H7 (cell line): ENCODE results near the gene ETS1. TPM values are rescaled to one million over a fixed set of nuclear protein-coding genes. Genes with fewer than 3 reads are reported as not detected.
A peak's percentile ranks its signal among the peaks of the same experiment; 100 is the strongest.

ENCODE experiments used
- DNase-seq: peaks from one replicate; pipeline ENCODE4 v3.0.0; 2012
- H3K27me3 ChIP-seq: 2 replicates; pipeline ENCODE4 v1.6.0; 2011; ENCODE audit warnings: mild to moderate bottlenecking, low read length; ENCODE audit not compliant: control insufficient read depth, insufficient read depth
- H3K36me3 ChIP-seq: replicated peaks from 2 replicates; pipeline ENCODE4 v1.5.1; 2011; ENCODE audit warnings: low read length; ENCODE audit not compliant: control insufficient read depth, insufficient read depth
- H3K4me3 ChIP-seq: 2 replicates; pipeline ENCODE4 v1.5.1; 2011; ENCODE audit warnings: low read depth, mild to moderate bottlenecking, control low read depth, low read length, moderate library complexity; ENCODE audit not compliant: insufficient read depth
- total RNA-seq: library from RNA; depleted of rRNA; stranded (reverse); fragments of >200 nt; shearing (Covaris generic); gene quantifications from 2 replicates; pipeline ENCODE4 v1.2.3, GENCODE V29; 2014

ETS1 gene
- total RNA-seq, 1 experiment from 2014 or later, result 24.1 TPM

DNA sequence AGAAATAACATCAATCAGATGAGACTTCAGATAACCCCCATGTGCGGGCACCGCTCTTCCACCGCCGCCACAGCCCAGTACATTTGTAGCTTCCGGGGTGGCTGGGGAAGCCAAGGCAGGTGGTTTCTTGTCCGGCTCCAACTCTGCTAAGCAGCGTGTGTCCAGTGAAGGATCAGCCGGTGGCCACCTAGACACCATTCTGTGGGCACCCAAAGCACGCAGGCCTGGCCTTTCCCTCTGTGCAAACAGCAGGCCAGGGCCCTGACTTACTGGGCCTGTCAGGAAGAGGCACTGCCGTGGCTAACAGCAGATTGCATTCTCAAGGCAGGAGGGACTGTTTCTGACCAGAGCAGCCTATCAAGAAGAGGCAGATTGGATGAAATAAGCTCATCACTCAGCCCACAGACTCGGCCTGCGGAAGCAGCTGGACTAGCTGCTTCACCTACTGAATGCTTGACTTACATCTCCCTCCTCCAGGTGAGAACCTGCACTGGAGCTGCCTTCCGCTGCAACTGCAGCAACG is 74.8 kb downstream of the ETS1 start:
- no peak overlapping the region for H3K4me3 ChIP-seq
- H3K36me3 ChIP-seq, result no peaks in the 10 kb centered on the region
- no peak for DNase-seq
- no peaks in the 10 kb centered on the region for H3K27me3 ChIP-seq

DNA sequence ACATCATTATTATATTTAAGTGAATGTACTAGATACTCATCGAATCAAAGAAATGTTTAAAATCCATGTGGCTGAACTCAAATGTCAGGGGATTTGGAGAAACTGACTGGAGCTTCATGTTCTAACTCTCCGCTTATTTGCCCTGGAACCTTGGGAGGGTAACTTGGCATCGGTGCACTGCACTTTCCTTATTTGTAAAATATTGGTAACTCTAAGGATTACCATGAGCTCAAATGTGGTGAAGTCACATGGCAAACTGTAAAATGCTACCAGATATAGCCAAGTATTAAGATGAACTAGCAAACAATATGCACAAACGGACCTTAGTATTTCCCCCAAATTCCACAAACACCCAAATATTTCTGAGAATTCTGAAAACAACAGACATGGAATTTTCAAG is 75.6 kb downstream of the ETS1 start:
- H3K27me3 ChIP-seq, result no peaks in the 10 kb centered on the region
- no peak for DNase-seq

DNA sequence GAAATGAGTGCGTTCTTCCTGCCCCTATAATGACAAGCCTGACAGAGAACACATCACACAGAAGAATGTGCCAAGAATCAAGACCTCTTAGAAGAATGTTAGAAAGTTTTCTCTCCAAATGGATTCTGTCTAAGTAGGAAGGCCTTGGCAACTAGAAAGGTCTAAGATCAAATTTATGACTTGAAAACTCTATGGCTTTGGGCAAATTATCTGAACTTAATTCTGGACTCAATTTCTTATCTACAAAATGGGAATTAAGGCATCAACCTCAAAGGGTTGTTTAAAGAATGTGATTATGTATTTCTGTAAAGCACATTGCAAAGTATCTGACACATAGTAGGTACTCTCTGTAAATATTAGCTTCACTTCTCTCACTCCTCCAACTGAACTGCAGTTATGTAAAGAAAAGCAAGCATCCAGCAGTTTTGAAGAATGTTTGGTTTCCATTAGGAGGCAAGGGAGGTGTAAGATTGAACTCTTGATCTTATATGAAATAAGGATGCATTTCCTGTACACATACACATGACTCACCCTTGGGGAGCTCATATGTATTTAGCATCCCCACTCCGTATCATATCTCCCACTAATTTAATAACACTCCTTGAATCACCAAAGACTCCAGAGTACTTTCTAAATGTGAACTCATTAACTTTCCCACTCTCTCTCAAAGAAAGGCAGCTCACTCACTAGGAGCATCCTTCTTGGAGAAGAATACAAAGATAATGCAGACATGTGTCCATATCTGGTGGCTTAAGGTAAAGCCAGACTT is 77.6 kb downstream of the ETS1 start:
- no peak overlapping the region for H3K4me3 ChIP-seq
- no peaks in the 10 kb centered on the region for H3K27me3 ChIP-seq
- no peak for DNase-seq
- H3K36me3 ChIP-seq, result peaks cover 2% of the 10 kb centered on the region

More for the DNA sequence above, 75.6 kb downstream of the ETS1 start:
- no peaks in the 10 kb centered on the region for H3K36me3 ChIP-seq
- no peak overlapping the region for H3K4me3 ChIP-seq

DNA sequence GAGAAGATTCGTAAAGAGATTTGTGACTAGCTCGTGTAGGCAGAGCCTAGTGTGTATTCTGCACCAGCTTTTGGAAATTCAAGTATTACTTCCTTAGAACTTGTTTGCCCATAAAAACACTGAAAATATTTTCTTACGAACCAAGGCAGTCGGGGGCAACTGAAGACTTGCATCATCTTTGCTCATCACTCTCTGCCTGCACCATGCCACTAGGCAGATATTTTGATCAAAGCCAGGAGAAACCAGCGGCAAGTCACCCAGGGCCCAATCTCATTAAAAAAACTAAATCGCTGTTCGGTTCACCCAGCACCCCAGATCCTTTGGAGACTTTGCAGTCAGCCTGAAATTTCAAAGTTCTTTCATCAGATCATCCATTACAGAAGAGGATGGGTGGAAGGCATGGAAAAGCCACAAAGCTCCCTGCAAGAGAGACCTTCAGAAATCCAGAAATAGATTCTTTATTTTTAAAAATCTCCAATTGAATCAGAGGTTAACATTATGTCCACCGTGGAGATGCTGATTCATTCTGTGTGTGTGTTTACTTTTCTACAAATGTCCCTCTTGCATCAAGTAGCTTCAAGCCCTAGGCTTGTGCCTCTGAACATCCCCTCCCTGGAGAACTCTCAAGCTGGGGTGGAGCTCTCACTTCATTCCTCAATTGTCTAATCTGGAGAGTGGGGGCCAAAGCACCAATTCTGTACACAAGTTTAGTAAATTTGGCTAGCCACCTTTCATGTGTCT is 78.4 kb downstream of the ETS1 start:
- no peak for DNase-seq
- Histone ChIP-seq H3K4me3 (no peak overlapping the region), H3K36me3 (peaks cover 2% of the 10 kb centered on the region), H3K27me3 (no peaks in the 10 kb centered on the region)

DNA sequence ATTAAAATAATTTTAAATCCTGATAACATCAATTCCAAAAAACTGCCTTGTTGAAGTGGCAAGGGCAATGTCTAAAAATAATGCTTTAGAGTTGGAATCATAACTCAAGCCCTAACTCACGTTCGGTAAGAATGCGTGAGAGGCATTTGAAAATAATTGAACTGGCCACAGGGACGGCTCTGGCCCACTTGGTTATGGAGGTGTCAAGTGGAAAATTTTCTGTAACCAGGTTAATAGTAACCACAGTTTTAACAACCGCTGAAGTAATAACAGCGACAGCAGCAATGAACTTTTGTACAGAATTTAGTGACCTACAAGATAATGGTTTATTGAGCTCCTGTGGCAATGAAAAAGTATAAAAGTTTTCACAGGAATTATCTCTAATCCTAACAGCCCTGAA is 79.4 kb downstream of the ETS1 start:
- peaks cover 2% of the 10 kb centered on the region for H3K36me3 ChIP-seq
- H3K27me3 ChIP-seq, result no peaks in the 10 kb centered on the region
- DNase-seq, result no peak
- no peak overlapping the region for H3K4me3 ChIP-seq

DNA sequence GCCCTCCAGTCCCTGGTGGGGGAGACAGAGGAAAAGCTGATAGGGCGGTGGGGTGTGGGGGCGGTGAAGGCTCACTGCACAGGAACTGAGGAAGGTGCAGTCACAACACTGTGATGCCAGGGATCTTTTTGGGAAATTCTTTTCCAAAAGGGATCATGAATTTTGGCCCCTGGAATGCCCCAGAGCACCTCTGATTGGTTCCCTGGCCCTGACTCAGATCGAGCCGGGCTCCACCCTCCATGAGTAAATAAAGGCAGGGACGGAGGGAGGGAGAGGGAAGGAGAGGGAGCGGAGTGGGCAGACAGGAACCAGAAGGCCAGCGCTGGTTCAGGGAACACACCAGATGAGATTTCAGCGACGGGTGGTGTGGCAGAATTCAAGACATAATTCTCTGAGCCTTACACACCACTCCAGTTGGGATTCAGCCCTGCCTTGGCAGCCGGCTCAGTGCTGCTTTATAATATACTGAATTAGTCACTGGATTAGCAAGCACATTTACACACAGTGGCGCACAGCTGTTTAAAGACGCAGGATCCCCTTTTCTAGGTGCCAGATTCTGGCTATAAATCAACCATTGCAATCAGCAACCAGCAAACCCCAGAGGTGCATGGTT is 80.3 kb downstream of the ETS1 start:
- no peak overlapping the region for H3K4me3 ChIP-seq
- H3K27me3 ChIP-seq, result no peaks in the 10 kb centered on the region
- peak; percentile 43 for DNase-seq
- H3K36me3 ChIP-seq, result peaks cover 2% of the 10 kb centered on the region

DNA sequence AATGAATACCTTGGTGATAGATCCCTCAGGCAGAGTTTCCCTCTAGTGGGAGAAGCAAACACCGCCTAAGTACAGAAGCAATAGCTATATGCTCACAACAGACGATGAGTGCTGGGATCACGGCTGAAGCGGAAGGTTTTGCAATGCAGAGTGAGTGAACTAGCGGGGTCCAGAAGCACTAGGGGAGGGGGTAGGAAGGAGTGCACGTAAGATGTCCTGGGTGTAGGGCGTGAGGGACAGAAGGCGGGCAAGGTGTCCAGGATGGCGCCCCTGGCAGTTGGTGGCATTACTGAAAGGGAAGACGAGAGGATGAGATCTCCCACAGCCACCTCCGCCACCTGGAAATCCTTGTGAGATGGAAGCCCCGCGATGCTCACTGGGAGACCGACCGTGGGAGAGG is 81.0 kb downstream of the ETS1 start:
- no peaks in the 10 kb centered on the region for H3K27me3 ChIP-seq
- H3K36me3 ChIP-seq, result peaks cover 2% of the 10 kb centered on the region
- H3K4me3 ChIP-seq, result no peak overlapping the region
- no peak for DNase-seq

DNA sequence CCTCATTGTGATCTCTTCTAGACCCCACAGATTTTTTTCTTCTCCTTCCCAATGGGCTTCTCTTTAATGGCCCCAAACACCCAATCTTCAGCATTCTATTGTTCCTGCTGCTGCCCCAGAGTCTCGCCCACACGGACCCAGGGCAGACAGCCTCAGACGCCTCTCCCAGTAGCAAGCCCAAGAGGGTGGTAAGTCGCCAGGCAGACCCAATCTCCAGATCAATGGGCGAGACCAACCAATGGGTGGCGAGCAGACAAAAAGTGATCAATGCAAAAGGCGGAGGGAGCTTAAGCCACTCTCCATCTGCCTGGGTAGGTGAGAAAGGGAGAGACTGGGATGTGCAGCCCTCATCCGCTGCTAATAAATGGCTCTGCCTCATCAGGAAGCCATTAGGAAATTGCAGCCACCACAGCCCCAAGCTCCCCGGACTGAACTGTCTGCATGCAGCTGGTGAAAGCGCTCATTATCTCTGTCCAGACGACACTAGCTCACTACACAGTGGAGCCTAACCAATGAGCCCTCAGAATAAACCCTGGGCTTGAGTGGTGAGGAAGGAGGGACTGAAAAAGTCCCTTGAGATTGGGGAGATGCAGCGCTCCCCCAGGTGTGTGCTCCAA is 81.8 kb downstream of the ETS1 start:
- Histone ChIP-seq H3K4me3 (no peak overlapping the region), H3K36me3 (peaks cover 2% of the 10 kb centered on the region), H3K27me3 (no peaks in the 10 kb centered on the region)
- no peak for DNase-seq

DNA sequence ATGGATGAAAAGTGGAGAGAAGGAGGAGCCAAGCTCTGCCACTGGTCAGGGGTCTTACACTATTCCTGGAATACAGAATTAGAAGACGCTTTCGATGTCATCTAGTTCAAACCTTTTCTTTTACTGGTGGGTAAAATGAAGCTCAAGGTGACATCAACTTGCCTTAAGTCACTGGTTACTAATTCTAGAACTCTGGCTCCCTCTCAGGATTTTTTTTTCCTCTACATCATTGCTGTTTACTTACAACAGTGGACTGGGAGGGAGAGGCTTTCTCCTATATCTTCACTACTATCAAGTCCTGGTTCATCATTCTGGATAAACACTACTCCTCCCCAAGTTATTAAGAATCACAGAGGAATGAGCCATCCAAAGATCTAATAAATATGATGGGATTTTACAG is 82.9 kb downstream of the ETS1 start:
- no peaks in the 10 kb centered on the region for H3K27me3 ChIP-seq
- no peak for DNase-seq
- H3K36me3 ChIP-seq, result peaks cover 2% of the 10 kb centered on the region
- no peak overlapping the region for H3K4me3 ChIP-seq

DNA sequence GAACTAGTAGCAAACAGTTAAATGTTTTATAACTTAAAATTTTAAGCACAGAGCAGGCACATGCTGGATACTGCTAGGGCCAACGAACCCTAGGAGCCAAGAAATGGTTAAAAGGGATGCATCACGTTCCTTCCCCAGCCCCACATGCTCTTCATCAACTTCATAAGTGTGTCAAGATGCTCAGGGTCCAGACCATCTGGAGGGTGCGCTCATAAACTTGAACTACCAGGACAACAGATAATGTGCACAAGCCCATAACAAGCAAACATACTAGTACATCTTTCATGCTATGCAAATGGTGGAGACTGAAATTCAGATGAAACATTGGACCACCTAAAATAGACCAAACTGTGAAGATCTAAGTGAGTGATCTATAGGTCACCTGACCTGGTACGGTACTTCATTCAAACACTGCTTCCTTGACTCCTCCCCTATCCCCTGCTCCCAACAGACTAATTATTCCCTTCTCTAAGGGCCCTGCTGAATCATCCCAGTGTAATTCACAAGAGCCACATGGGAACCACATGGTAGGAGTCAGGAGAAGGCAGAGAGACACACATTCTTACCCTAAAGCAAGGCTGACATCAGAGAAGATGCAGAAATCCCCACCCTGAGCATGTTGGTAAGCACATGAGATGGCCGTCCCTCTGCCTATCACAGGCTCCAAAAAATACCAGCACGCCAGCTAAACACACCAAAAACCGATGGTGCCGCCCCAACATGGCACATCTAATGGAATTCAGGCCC is 83.9 kb downstream of the ETS1 start:
- Histone ChIP-seq H3K36me3 (peaks cover 2% of the 10 kb centered on the region), H3K27me3 (no peaks in the 10 kb centered on the region), H3K4me3 (no peak overlapping the region)
- DNase-seq, result no peak

DNA sequence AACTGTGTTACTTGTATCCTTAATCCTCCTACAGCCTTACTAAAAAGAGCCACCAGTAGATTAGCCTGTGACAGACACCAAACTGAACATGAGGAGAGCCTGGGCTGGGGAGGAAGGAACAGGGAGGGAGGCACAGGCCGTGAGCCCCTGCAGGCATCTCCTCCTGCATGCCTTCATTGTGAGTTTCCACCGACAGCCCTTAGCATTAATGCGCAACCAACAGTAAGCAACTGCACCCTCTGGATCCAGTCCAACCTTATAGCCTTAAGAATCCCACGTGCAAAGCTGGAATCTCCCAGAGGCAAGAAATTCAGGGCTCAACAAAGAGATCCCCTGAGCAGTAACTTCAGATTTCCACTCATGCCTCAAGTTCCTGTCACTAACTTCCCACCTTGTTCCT is 84.6 kb downstream of the ETS1 start:
- H3K4me3 ChIP-seq, result no peak overlapping the region
- H3K27me3 ChIP-seq, result no peaks in the 10 kb centered on the region
- H3K36me3 ChIP-seq, result peaks cover 2% of the 10 kb centered on the region
- DNase-seq, result no peak

DNA sequence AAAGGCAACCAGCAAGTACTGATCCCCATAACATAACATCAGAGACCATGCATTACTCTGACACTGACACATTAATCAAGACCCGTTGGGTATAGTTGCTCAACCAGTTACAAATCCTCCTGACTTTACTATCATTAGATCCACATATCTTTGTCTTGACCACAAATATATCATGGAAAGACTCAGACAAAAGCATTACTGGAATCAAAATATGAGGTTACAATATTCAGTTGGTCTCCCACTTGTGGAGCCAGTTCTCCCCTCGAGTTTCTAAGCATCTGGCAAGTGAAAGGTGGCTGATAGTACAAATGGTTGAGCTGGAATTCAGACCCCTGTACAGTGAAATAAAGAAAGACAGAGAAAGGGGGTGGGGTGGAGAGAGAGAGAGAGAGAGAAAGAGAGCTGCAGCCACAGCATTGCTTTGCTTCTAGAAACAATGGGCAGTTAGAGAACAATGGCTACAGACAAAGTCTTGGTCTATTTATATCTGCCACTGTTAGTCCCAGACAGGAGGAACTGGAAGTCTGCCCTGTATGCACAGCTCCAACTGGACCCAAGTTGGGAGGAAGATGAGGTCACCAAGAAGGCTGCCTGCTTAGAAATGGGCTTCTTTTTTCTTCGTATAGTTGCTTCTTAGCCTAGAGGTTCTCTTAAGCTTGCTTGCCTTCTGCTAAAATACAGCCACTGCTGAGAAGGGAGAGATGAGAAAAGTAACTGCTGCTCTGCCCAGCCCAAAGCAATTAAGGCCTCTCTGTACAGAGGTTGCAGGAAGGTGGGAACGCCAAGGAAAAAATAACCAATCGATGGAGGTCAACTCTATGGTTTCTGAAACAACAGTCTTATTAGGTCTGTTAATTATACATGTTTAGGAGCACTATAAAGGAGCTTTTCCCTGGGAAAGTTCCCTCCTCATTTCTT is 85.5 kb downstream of the ETS1 start:
- no peak for DNase-seq
- H3K36me3 ChIP-seq, result peaks cover 2% of the 10 kb centered on the region
- no peak overlapping the region for H3K4me3 ChIP-seq
- H3K27me3 ChIP-seq, result no peaks in the 10 kb centered on the region

DNA sequence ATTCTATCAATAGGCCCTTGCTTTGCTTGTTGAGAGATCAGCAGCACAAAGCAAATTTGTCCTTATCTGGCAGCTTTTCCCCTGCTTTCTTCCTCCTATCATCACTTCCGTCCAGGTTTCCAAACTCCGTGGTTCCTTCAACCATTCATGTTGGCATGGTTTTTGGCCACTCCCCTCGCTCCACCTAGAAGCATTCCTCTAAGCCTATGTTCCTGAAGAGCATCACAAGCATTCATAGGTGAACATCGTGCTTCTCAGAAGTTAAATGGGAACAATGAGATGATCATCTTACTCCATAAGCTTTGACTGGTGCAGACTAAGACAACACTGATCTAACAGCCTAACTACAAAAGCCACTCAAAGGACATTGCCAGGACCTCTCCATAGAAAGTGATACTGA is 86.3 kb downstream of the ETS1 start:
- Histone ChIP-seq H3K36me3 (no peaks in the 10 kb centered on the region), H3K27me3 (no peaks in the 10 kb centered on the region), H3K4me3 (no peak overlapping the region)
- no peak for DNase-seq
